CD8-positive, alpha-beta memory T cell (primary cell): ENCODE results near the gene EFNA5. TPM values are rescaled to one million over a fixed set of nuclear protein-coding genes. Genes with fewer than 3 reads are reported as not detected.
A peak's percentile ranks its signal among the peaks of the same experiment; 100 is the strongest.

Source experiments
- CTCF ChIA-PET: fragments of 350-600 bp; sonication (Branson Sonifier 250); formaldehyde crosslinking; loops from one replicate; lab custom pipeline; 2021; ENCODE audit warnings: antibody characterized with exemption; lab: Charles Lee
- POLR2A ChIA-PET: fragments of 350-600 bp; sonication (Branson Sonifier 250); formaldehyde crosslinking; loops from one replicate; lab custom pipeline; 2021; ENCODE audit warnings: antibody characterized with exemption; lab: Charles Lee
- DNase-seq, 5 donors: peaks; one replicate each; pipeline versions ENCODE4 v3.0.0 to v3.0.0-alpha.2; 2020 to 2022; ENCODE audit warnings: mixed read lengths in 1 of 5
- H3K27ac ChIP-seq: one replicate; pipeline ENCODE4 v1.7.0; 2013; ENCODE audit warnings: low read depth, mild to moderate bottlenecking, low read length, moderate library complexity
- H3K27me3 ChIP-seq: 2 replicates; pipeline ENCODE4 v1.7.0; 2013; ENCODE audit warnings: low read length, mild to moderate bottlenecking; ENCODE audit not compliant: insufficient read depth, poor library complexity, severe bottlenecking
- H3K36me3 ChIP-seq: 2 replicates; pipeline ENCODE4 v1.7.0; 2013; ENCODE audit warnings: mild to moderate bottlenecking, low read length, moderate library complexity; ENCODE audit not compliant: insufficient read depth
- H3K4me1 ChIP-seq: 2 replicates; pipeline ENCODE4 v1.7.0; 2013; ENCODE audit warnings: mild to moderate bottlenecking, low read length, moderate library complexity; ENCODE audit not compliant: insufficient read depth
- H3K4me3 ChIP-seq: 2 replicates; pipeline ENCODE4 v1.7.0; 2013; ENCODE audit warnings: mild to moderate bottlenecking, low read length
- H3K9me3 ChIP-seq: 2 replicates; pipeline ENCODE4 v1.7.0; 2013; ENCODE audit warnings: mild to moderate bottlenecking, low read length
- H3K27ac Mint-ChIP-seq, 8 donors: one replicate each; pipeline ENCODE4 v1.8.0; 2020 to 2021; ENCODE audit warnings: mixed read lengths in 8 of 8, mild to moderate bottlenecking in 6 of 8, inconsistent platforms in 3 of 8, moderate library complexity in 3 of 8
- H3K27me3 Mint-ChIP-seq, 2 donors: one replicate each; pipeline ENCODE4 v1.8.0; 2020 to 2021; ENCODE audit warnings: mixed read lengths in 2 of 2, mild to moderate bottlenecking in 1 of 2, moderate library complexity in 1 of 2
- H3K36me3 Mint-ChIP-seq, 3 donors: one replicate each; pipeline ENCODE4 v1.8.0; 2020 to 2021; ENCODE audit warnings: mixed read lengths in 3 of 3, inconsistent platforms in 1 of 3, mild to moderate bottlenecking in 1 of 3
- H3K4me1 Mint-ChIP-seq, 3 donors: one replicate each; pipeline ENCODE4 v1.8.0; 2020 to 2021; ENCODE audit warnings: mixed read lengths in 3 of 3, inconsistent platforms in 1 of 3, mild to moderate bottlenecking in 1 of 3
- H3K4me3 Mint-ChIP-seq, 7 donors: one replicate each; pipeline ENCODE4 v1.8.0; 2020 to 2021; ENCODE audit warnings: mixed read lengths in 7 of 7, mild to moderate bottlenecking in 6 of 7, moderate library complexity in 4 of 7, inconsistent platforms in 2 of 7
- H3K9me3 Mint-ChIP-seq, 5 donors: one replicate each; pipeline ENCODE4 v1.8.0; 2020 to 2022; ENCODE audit warnings: mixed read lengths in 5 of 5, mild to moderate bottlenecking in 3 of 5, moderate library complexity in 2 of 5, inconsistent platforms in 1 of 5
- polyA plus RNA-seq: library from polyadenylated mRNA; unstranded; fragments of 300-500 nt; fragmentation: Illumina TruSeq; gene quantifications from one replicate; pipeline ENCODE4 v1.2.3, GENCODE V29; 2021
- total RNA-seq, 2 experiments: library from RNA; stranded (reverse); gene quantifications; one replicate each; pipeline ENCODE4 v1.2.3, GENCODE V29; 2021

Gene EFNA5
- total and polyA plus RNA-seq, 3 experiments from 2014 or later: 0.21 TPM; not detected in 2

GRCh38 chr5:107483231-107484024 is 187.3 kb downstream of the EFNA5 start:
- POLR2A ChIA-PET: no interaction called here

GRCh38 chr5:107478068-107478641 is 192.6 kb downstream of the EFNA5 start:
- H3K27ac Mint-ChIP-seq: peak overlapping the region; percentile 11 to 96 (median 87)
- DNase-seq: no peak
- Histone ChIP-seq H3K4me3 (no peak overlapping the region), H3K36me3 (no peaks in the 10 kb centered on the region), H3K4me1 (peaks cover 38% of the 10 kb centered on the region), H3K27ac (peak overlapping the region; percentile 78), H3K27me3 (no peaks in the 10 kb centered on the region), H3K9me3 (no peaks in the 10 kb centered on the region)
- H3K4me3 Mint-ChIP-seq: peak overlapping the region in 1 of 7 donors; percentile 54
- peaks cover 0 to 4% of the 10 kb centered on the region in 2 donors for H3K27me3 Mint-ChIP-seq
- CTCF ChIA-PET: no interaction called here
- H3K9me3 Mint-ChIP-seq: no peaks in the 10 kb centered on the region
- H3K36me3 Mint-ChIP-seq: peaks cover 0 to 8% (median 2%) of the 10 kb centered on the region in 3 donors
- H3K4me1 Mint-ChIP-seq: peaks cover 32 to 48% (median 44%) of the 10 kb centered on the region in 3 donors
- POLR2A ChIA-PET: no interaction called here

More at GRCh38 chr5:107483231-107484024, 187.3 kb downstream of the EFNA5 start:
- no peaks in the 10 kb centered on the region for H3K27me3 ChIP-seq
- no peak for DNase-seq
- H3K4me3 ChIP-seq: no peak overlapping the region
- peaks cover 26 to 32% (median 29%) of the 10 kb centered on the region in 3 donors for H3K4me1 Mint-ChIP-seq
- peaks cover 8 to 26% (median 12%) of the 10 kb centered on the region in 5 donors for H3K9me3 Mint-ChIP-seq
- peaks cover 0 to 1% of the 10 kb centered on the region in 2 donors for H3K27me3 Mint-ChIP-seq
- peaks cover 25% of the 10 kb centered on the region for H3K4me1 ChIP-seq
- no peak overlapping the region for H3K27ac ChIP-seq
- peaks cover 0 to 21% (median 4%) of the 10 kb centered on the region in 3 donors for H3K36me3 Mint-ChIP-seq
- H3K9me3 ChIP-seq: peaks cover 9% of the 10 kb centered on the region
- CTCF ChIA-PET: no interaction called here
- H3K27ac Mint-ChIP-seq: no peak overlapping the region
- H3K4me3 Mint-ChIP-seq: no peak overlapping the region
- no peaks in the 10 kb centered on the region for H3K36me3 ChIP-seq

GRCh38 chr5:107477492-107477891 is 193.2 kb downstream of the EFNA5 start:
- peaks cover 0 to 8% (median 2%) of the 10 kb centered on the region in 3 donors for H3K36me3 Mint-ChIP-seq
- H3K9me3 Mint-ChIP-seq: no peaks in the 10 kb centered on the region
- H3K9me3 ChIP-seq: no peaks in the 10 kb centered on the region
- peaks cover 38% of the 10 kb centered on the region for H3K4me1 ChIP-seq
- no peaks in the 10 kb centered on the region for H3K27me3 ChIP-seq
- H3K4me1 Mint-ChIP-seq: peaks cover 36 to 55% (median 50%) of the 10 kb centered on the region in 3 donors
- H3K27ac ChIP-seq: peak overlapping the region; percentile 78
- ChIA-PET CTCF (no interaction called here), POLR2A (no interaction called here)
- H3K36me3 ChIP-seq: no peaks in the 10 kb centered on the region
- no peak for DNase-seq
- peaks cover 0 to 4% of the 10 kb centered on the region in 2 donors for H3K27me3 Mint-ChIP-seq
- peak overlapping the region; percentile 82 to 96 (median 90) for H3K27ac Mint-ChIP-seq
- peak overlapping the region in 3 of 7 donors; percentile 10 to 45 (median 26) for H3K4me3 Mint-ChIP-seq
- no peak overlapping the region for H3K4me3 ChIP-seq

GRCh38 chr5:107476783-107477182 is 194.0 kb downstream of the EFNA5 start:
- Mint-ChIP-seq H3K4me1 (peaks cover 36 to 56% (median 52%) of the 10 kb centered on the region in 3 donors), H3K27me3 (peaks cover 0 to 4% of the 10 kb centered on the region in 2 donors), H3K36me3 (peaks cover 0 to 8% (median 2%) of the 10 kb centered on the region in 3 donors), H3K9me3 (no peaks in the 10 kb centered on the region), H3K4me3 (peak overlapping the region; percentile 1 to 64 (median 37)), H3K27ac (peak overlapping the region; percentile 82 to 97 (median 90))
- no peak overlapping the region for H3K4me3 ChIP-seq
- POLR2A ChIA-PET: interaction anchor here (0.6 kb wide), 1 partner anchor 9 kb away, joined by 3 read pairs; no protein-coding TSS in a partner anchor
- peak overlapping the region; percentile 78 for H3K27ac ChIP-seq
- CTCF ChIA-PET: interaction anchor here (1.1 kb wide), 1 partner anchor 95 kb away, joined by 3 read pairs; no protein-coding TSS in a partner anchor
- H3K9me3 ChIP-seq: no peaks in the 10 kb centered on the region
- no peaks in the 10 kb centered on the region for H3K27me3 ChIP-seq
- DNase-seq: peak in 4 of 5 donors; percentile 27 to 76 (median 50)
- H3K4me1 ChIP-seq: peaks cover 38% of the 10 kb centered on the region
- H3K36me3 ChIP-seq: no peaks in the 10 kb centered on the region

- H3K27ac ChIP-seq: peak overlapping the region; percentile 58
- H3K27ac Mint-ChIP-seq: peak overlapping the region; percentile 74 to 93 (median 88)
- H3K36me3 ChIP-seq: no peaks in the 10 kb centered on the region
- peaks cover 36 to 60% (median 54%) of the 10 kb centered on the region in 3 donors for H3K4me1 Mint-ChIP-seq
- H3K27me3 Mint-ChIP-seq: peaks cover 0 to 2% of the 10 kb centered on the region in 2 donors
- H3K4me3 ChIP-seq: no peak overlapping the region
- DNase-seq: peak in 1 of 5 donors; percentile 38
- CTCF ChIA-PET: interaction anchor here (1.0 kb wide), 1 partner anchor 98 kb away, joined by 6 read pairs; no protein-coding TSS in a partner anchor
- H3K9me3 ChIP-seq: no peaks in the 10 kb centered on the region
- H3K36me3 Mint-ChIP-seq: no peaks in the 10 kb centered on the region
- H3K27me3 ChIP-seq: no peaks in the 10 kb centered on the region
- H3K4me1 ChIP-seq: peaks cover 40% of the 10 kb centered on the region
- POLR2A ChIA-PET: interaction anchor here (0.6 kb wide), 1 partner anchor 63 kb away, joined by 3 read pairs; no protein-coding TSS in a partner anchor
- H3K9me3 Mint-ChIP-seq: no peaks in the 10 kb centered on the region
- H3K4me3 Mint-ChIP-seq: peak overlapping the region in 5 of 7 donors; percentile 25 to 53 (median 39)
These were observed 195.8 kb downstream of the EFNA5 start for GRCh38 chr5:107474716-107475489.

- Histone ChIP-seq H3K36me3 (no peaks in the 10 kb centered on the region), H3K4me3 (no peak overlapping the region), H3K27me3 (no peaks in the 10 kb centered on the region), H3K9me3 (no peaks in the 10 kb centered on the region), H3K27ac (peak overlapping the region; percentile 58), H3K4me1 (peaks cover 41% of the 10 kb centered on the region)
- ChIA-PET CTCF (interaction anchor here (1.0 kb wide), 1 partner anchor 98 kb away, joined by 6 read pairs; no protein-coding TSS in a partner anchor), POLR2A (no interaction called here)
- Mint-ChIP-seq H3K4me3 (peak overlapping the region in 4 of 7 donors; percentile 6 to 52 (median 22)), H3K36me3 (no peaks in the 10 kb centered on the region), H3K27ac (peak overlapping the region; percentile 74 to 93 (median 88)), H3K4me1 (peaks cover 41 to 66% (median 59%) of the 10 kb centered on the region in 3 donors), H3K9me3 (no peaks in the 10 kb centered on the region), H3K27me3 (peaks cover 0 to 2% of the 10 kb centered on the region in 2 donors)
- no peak for DNase-seq
These were observed 196.4 kb downstream of the EFNA5 start for GRCh38 chr5:107474361-107474715.

GRCh38 chr5:107472620-107473064 is 198.1 kb downstream of the EFNA5 start:
- H3K9me3 Mint-ChIP-seq: no peaks in the 10 kb centered on the region
- no peaks in the 10 kb centered on the region for H3K36me3 Mint-ChIP-seq
- peaks cover 0 to 2% of the 10 kb centered on the region in 2 donors for H3K27me3 Mint-ChIP-seq
- H3K9me3 ChIP-seq: no peaks in the 10 kb centered on the region
- H3K36me3 ChIP-seq: no peaks in the 10 kb centered on the region
- peak overlapping the region in 4 of 8 donors; percentile 9 to 77 (median 59) for H3K27ac Mint-ChIP-seq
- H3K27ac ChIP-seq: no peak overlapping the region
- H3K4me1 ChIP-seq: peaks cover 32% of the 10 kb centered on the region
- H3K27me3 ChIP-seq: no peaks in the 10 kb centered on the region
- no peak for DNase-seq
- POLR2A ChIA-PET: no interaction called here
- CTCF ChIA-PET: no interaction called here
- H3K4me3 ChIP-seq: no peak overlapping the region
- H3K4me1 Mint-ChIP-seq: peaks cover 51 to 68% (median 64%) of the 10 kb centered on the region in 3 donors
- H3K4me3 Mint-ChIP-seq: peak overlapping the region in 1 of 7 donors; percentile 0
